H9 (cell line): ENCODE results near the gene DDX20. TPM values are rescaled to one million over a fixed set of nuclear protein-coding genes. Genes with fewer than 3 reads are reported as not detected.

Experiments used
- DNase-seq: peaks from one replicate; pipeline ENCODE4 v3.0.0-alpha.2; 2017
- H2AFZ ChIP-seq: one replicate; pipeline ENCODE4 v1.6.1; 2013; ENCODE audit warnings: mild to moderate bottlenecking, low read length, control low read depth, moderate library complexity
- H2AK5ac ChIP-seq: 2 replicates; pipeline ENCODE4 v1.6.1; 2013; ENCODE audit warnings: low read length, control low read depth, mixed read lengths; ENCODE audit not compliant: insufficient read length
- H2BK120ac ChIP-seq: one replicate; pipeline ENCODE4 v1.6.1; 2013; ENCODE audit warnings: low read depth, mild to moderate bottlenecking, low read length, control low read depth, inconsistent platforms; ENCODE audit not compliant: poor library complexity, severe bottlenecking
- H2BK12ac ChIP-seq: 2 replicates; pipeline ENCODE4 v1.6.1; 2013; ENCODE audit warnings: low read length, control low read depth, mixed read lengths, low read depth; ENCODE audit not compliant: insufficient read length
- H2BK15ac ChIP-seq: 2 replicates; pipeline ENCODE4 v1.6.1; 2013; ENCODE audit warnings: low read depth, low read length, control low read depth
- H2BK20ac ChIP-seq: one replicate; pipeline ENCODE4 v1.6.1; 2013; ENCODE audit warnings: low read depth, mild to moderate bottlenecking, low read length, control low read depth, inconsistent platforms; ENCODE audit not compliant: poor library complexity, severe bottlenecking
- H2BK5ac ChIP-seq: 2 replicates; pipeline ENCODE4 v1.6.1; 2013; ENCODE audit warnings: low read length, control low read depth, mixed read lengths; ENCODE audit not compliant: insufficient read length
- H3K14ac ChIP-seq: 2 replicates; pipeline ENCODE4 v1.6.1; 2013; ENCODE audit warnings: low read length, control low read depth; ENCODE audit not compliant: insufficient read depth
- H3K18ac ChIP-seq: 2 replicates; pipeline ENCODE4 v1.6.1; 2013; ENCODE audit warnings: low read depth, mild to moderate bottlenecking, mixed read lengths, low read length, control low read depth; ENCODE audit not compliant: insufficient read length
- H3K23ac ChIP-seq: 2 replicates; pipeline ENCODE4 v1.6.1; 2013; ENCODE audit warnings: low read length, control low read depth, mixed read lengths, low read depth; ENCODE audit not compliant: insufficient read length
- H3K23me2 ChIP-seq: 2 replicates; pipeline ENCODE4 v1.6.1; 2013; ENCODE audit warnings: low read depth, mild to moderate bottlenecking, mixed read lengths, low read length, control low read depth; ENCODE audit not compliant: insufficient read length, poor library complexity, severe bottlenecking
- H3K27ac ChIP-seq: 2 replicates; pipeline ENCODE4 v1.5.1; 2013; ENCODE audit warnings: low read length, control low read depth, mixed read lengths, low read depth; ENCODE audit not compliant: insufficient read length
- H3K27me3 ChIP-seq: 2 replicates; pipeline ENCODE4 v1.6.1; 2013; ENCODE audit warnings: low read length, control low read depth, inconsistent platforms; ENCODE audit not compliant: insufficient read depth
- H3K4ac ChIP-seq: 2 replicates; pipeline ENCODE4 v1.6.1; 2013; ENCODE audit warnings: low read depth, mild to moderate bottlenecking, control low read depth, inconsistent platforms, low read length, moderate library complexity
- H3K4me1 ChIP-seq: 2 replicates; pipeline ENCODE4 v1.6.1; 2013; ENCODE audit warnings: low read length, control low read depth, inconsistent platforms; ENCODE audit not compliant: insufficient read depth
- H3K4me2 ChIP-seq: 2 replicates; pipeline ENCODE4 v1.6.1; 2013; ENCODE audit warnings: low read length, control low read depth, mixed read lengths; ENCODE audit not compliant: insufficient read length, insufficient read depth
- H3K56ac ChIP-seq: 2 replicates; pipeline ENCODE4 v1.6.1; 2013; ENCODE audit warnings: low read depth, mild to moderate bottlenecking, mixed read lengths, low read length, control low read depth; ENCODE audit not compliant: insufficient read length
- H3K79me1 ChIP-seq: 2 replicates; pipeline ENCODE4 v1.6.1; 2013; ENCODE audit warnings: low read depth, mild to moderate bottlenecking, moderate library complexity, low read length, control low read depth, inconsistent platforms; ENCODE audit not compliant: insufficient read depth, poor library complexity, severe bottlenecking
- H3K79me2 ChIP-seq: 2 replicates; pipeline ENCODE4 v1.6.1; 2013; ENCODE audit warnings: low read length, control low read depth, inconsistent platforms; ENCODE audit not compliant: insufficient read depth
- H3K9ac ChIP-seq: 2 replicates; pipeline ENCODE4 v1.6.1; 2013; ENCODE audit warnings: low read length, control low read depth, mixed read lengths; ENCODE audit not compliant: insufficient read length; ENCODE audit errors: extremely low read depth
- H3K9me3 ChIP-seq: one replicate; pipeline ENCODE4 v1.6.1; 2013; ENCODE audit warnings: low read depth, low read length, inconsistent platforms; ENCODE audit not compliant: control insufficient read depth
- H3T11ph ChIP-seq: one replicate; pipeline ENCODE4 v1.6.1; 2013; ENCODE audit warnings: mild to moderate bottlenecking, low read length, control low read depth, inconsistent platforms
- H4K20me1 ChIP-seq: one replicate; pipeline ENCODE4 v1.6.1; 2013; ENCODE audit not compliant: control insufficient read depth, insufficient read length, insufficient read depth
- H4K5ac ChIP-seq: 2 replicates; pipeline ENCODE4 v1.6.1; 2013; ENCODE audit warnings: low read depth, mild to moderate bottlenecking, mixed read lengths, low read length, control low read depth; ENCODE audit not compliant: insufficient read length
- H4K8ac ChIP-seq: replicated peaks from 2 replicates; pipeline ENCODE4 v1.6.1; 2013; ENCODE audit warnings: low read length, control low read depth, mixed read lengths, low read depth; ENCODE audit not compliant: insufficient read length
- H4K91ac ChIP-seq: 2 replicates; pipeline ENCODE4 v1.6.1; 2013; ENCODE audit warnings: low read depth, mild to moderate bottlenecking, moderate library complexity, mixed read lengths, low read length, control low read depth; ENCODE audit not compliant: insufficient read length
- H3K27ac Mint-ChIP-seq, 3 experiments: 2 replicates in 2 of 3; 3 replicates in 1 of 3; pipeline ENCODE4 v1.8.0; 2020 to 2021; ENCODE audit warnings: mixed read lengths in 3 of 3, mild to moderate bottlenecking in 1 of 3, moderate library complexity in 1 of 3
- H3K27me3 Mint-ChIP-seq: 2 replicates; pipeline ENCODE4 v1.8.0; 2021; ENCODE audit warnings: low read depth, mild to moderate bottlenecking, moderate library complexity, mixed read lengths
- H3K36me3 Mint-ChIP-seq, 3 experiments: 2 replicates in 2 of 3; 3 replicates in 1 of 3; pipeline ENCODE4 v1.8.0; 2020 to 2021; ENCODE audit warnings: low read depth in 3 of 3, mixed read lengths in 3 of 3; ENCODE audit not compliant: insufficient read depth in 1 of 3
- H3K4me1 Mint-ChIP-seq, 2 experiments: 2 replicates each; pipeline ENCODE4 v1.8.0; 2020; ENCODE audit warnings: mixed read lengths in 2 of 2
- H3K4me3 Mint-ChIP-seq, 2 experiments: 2 replicates in 1 of 2; 3 replicates in 1 of 2; pipeline ENCODE4 v1.8.0; 2020 to 2021; ENCODE audit warnings: mild to moderate bottlenecking in 2 of 2, mixed read lengths in 2 of 2, moderate library complexity in 1 of 2
- H3K9me3 Mint-ChIP-seq, 2 experiments: 2 replicates in 1 of 2; 3 replicates in 1 of 2; pipeline ENCODE4 v1.8.0; 2020; ENCODE audit warnings: mild to moderate bottlenecking in 2 of 2, mixed read lengths in 2 of 2, moderate library complexity in 1 of 2
- CTCF ChIP-seq: fragments of 200-600 bp; sonication (generic); conservative IDR thresholded peaks from 3 replicates; pipeline ENCODE4 v1.8.0; 2021; ENCODE audit warnings: antibody characterized with exemption, mild to moderate bottlenecking
- WGBS: extraction: QIAGEN DNeasy Blood & Tissue Kit; methylation state at CpG from one replicate; pipeline ENCODE4 v1.1.7; 2013; ENCODE audit warnings: missing lambda C conversion rate, low lambda C conversion rate, mixed read lengths; ENCODE audit not compliant: insufficient read length; ENCODE audit errors: extremely low coverage; 5-methylcytosine and 5-hydroxymethylcytosine counted together
- total RNA-seq: library from RNA; stranded (reverse); gene quantifications from 2 replicates; pipeline ENCODE4 v1.2.1, GENCODE V29; 2021

Gene DDX20
- total RNA-seq, 1 experiment from 2014 or later, result 38.3 TPM

GRCh38 chr1:111731956-111732355 lies 23.7 kb upstream of the DDX20 start:
- Mint-ChIP-seq H3K27ac (0 out of 7 replicates have a peak overlapping the region, but pooled peaks of 1 of the 3 experiments have one; percentile 55), H3K36me3 (peaks cover 2 to 4% (median 3%) of the 10 kb centered on the region in 3 experiments; a peak in 3 of 7 replicates), H3K9me3 (no peaks in the 10 kb centered on the region), H3K27me3 (no peaks in the 10 kb centered on the region), H3K4me1 (peaks cover 13 to 19% of the 10 kb centered on the region in 2 experiments), H3K4me3 (no peak overlapping the region)
- Histone ChIP-seq H3T11ph (no peak overlapping the region), H4K91ac (no peak overlapping the region), H3K79me2 (no peaks in the 10 kb centered on the region), H2BK12ac (no peak overlapping the region), H3K9me3 (no peaks in the 10 kb centered on the region), H2BK5ac (no peak overlapping the region), H3K18ac (no peak overlapping the region), H3K4me2 (no peak overlapping the region), H3K27me3 (no peaks in the 10 kb centered on the region), H3K9ac (no peak overlapping the region), H3K14ac (no peak overlapping the region; the same call in 1 of the 2 replicates), H2AK5ac (no peak overlapping the region), H2BK20ac (no peak overlapping the region), H3K27ac (no peak overlapping the region), H3K4ac (no peak overlapping the region), H3K23ac (no peak overlapping the region), H2AFZ (no peak overlapping the region), H2BK120ac (no peak overlapping the region), H3K4me1 (peaks cover 12% of the 10 kb centered on the region), H4K5ac (no peak overlapping the region), H4K8ac (no peak overlapping the region), H3K23me2 (peaks cover 2% of the 10 kb centered on the region), H2BK15ac (no peak overlapping the region), H4K20me1 (peaks cover 2% of the 10 kb centered on the region), H3K79me1 (peaks cover 2% of the 10 kb centered on the region), H3K56ac (no peak overlapping the region)
- no CpG with 5 or more reads among the region's 6 CpGs for WGBS
- TF ChIP-seq CTCF, result no peak
- DNase-seq, result no peak
